ENCODE results near the gene NDUFB6. TPM values are rescaled to one million over a fixed set of nuclear protein-coding genes. Genes with fewer than 3 reads are reported as not detected.
"Not testable (repeated sequence)": the region's sequence is repeated elsewhere in the genome, so short reads cannot be mapped to it uniquely, and the experiment has no call there.

The NDUFB6 gene
- polyA plus RNA-seq, 4 donors = 56.6 to 83.7 (median 74.5) TPM

GRCh38 chr9:32571969-32572899 lies 725 bp downstream of the NDUFB6 start:
- DNase-seq (ENCODE audit: low read depth in 4 of 4, low spot score in 3 of 4) = peak in 3 of 4 donors; percentile 41 to 43 (median 42)

- DNase-seq (ENCODE audit: low read depth in 4 of 4, low spot score in 3 of 4) = no peak
Observed at GRCh38 chr9:32570262-32570661, 2.7 kb downstream of the NDUFB6 start.

- DNase-seq (ENCODE audit: low read depth in 4 of 4, low spot score in 3 of 4) = no peak
Observed at GRCh38 chr9:32566770-32567169, 6.2 kb downstream of the NDUFB6 start.

GRCh38 chr9:32565967-32566366 lies 7.0 kb downstream of the NDUFB6 start:
- no peak for DNase-seq (ENCODE audit: low read depth in 4 of 4, low spot score in 3 of 4)

GRCh38 chr9:32558408-32558934 lies 14.5 kb downstream of the NDUFB6 start:
- DNase-seq (ENCODE audit: low read depth in 4 of 4, low spot score in 3 of 4) = no peak

- DNase-seq (ENCODE audit: low read depth in 4 of 4, low spot score in 3 of 4) = no peak
Observed at GRCh38 chr9:32554591-32554990, 18.4 kb downstream of the NDUFB6 start.

- no peak for DNase-seq (ENCODE audit: low read depth in 4 of 4, low spot score in 3 of 4)
Observed at GRCh38 chr9:32554107-32554506, 18.9 kb downstream of the NDUFB6 start.

GRCh38 chr9:32552172-32552872 lies 20.6 kb downstream of the NDUFB6 start, which contains the start of the genes SMIM27 and TOPORS:
Gene SMIM27, plus strand, starts transcription at chr9:32552327. Its CDS starts 108 bp downstream, at chr9:32552435.
Gene TOPORS, minus strand, starts transcription at chr9:32552586. Its CDS starts 150 bp downstream, at chr9:32552436.
- DNase-seq (ENCODE audit: low read depth in 4 of 4, low spot score in 3 of 4) = peak; percentile 84 to 87 (median 86)

- DNase-seq (ENCODE audit: low read depth in 4 of 4, low spot score in 3 of 4) = peak; percentile 18 to 30 (median 24)
Observed at GRCh38 chr9:32551276-32552051, 21.5 kb downstream of the NDUFB6 start.

GRCh38 chr9:32550562-32551275 lies 22.2 kb downstream of the NDUFB6 start:
- DNase-seq (ENCODE audit: low read depth in 4 of 4, low spot score in 3 of 4) = peak; percentile 86 to 93 (median 91)

GRCh38 chr9:32550150-32550561 lies 22.8 kb downstream of the NDUFB6 start:
- DNase-seq (ENCODE audit: low read depth in 4 of 4, low spot score in 3 of 4) = peak; percentile 16 to 47 (median 18)

GRCh38 chr9:32548213-32548612 lies 24.7 kb downstream of the NDUFB6 start:
- DNase-seq (ENCODE audit: low read depth in 4 of 4, low spot score in 3 of 4) = not testable (repeated sequence)

- DNase-seq (ENCODE audit: low read depth in 4 of 4, low spot score in 3 of 4) = no peak
Observed at GRCh38 chr9:32545884-32546283, 27.1 kb downstream of the NDUFB6 start.

- DNase-seq (ENCODE audit: low read depth in 4 of 4, low spot score in 3 of 4) = no peak
Observed at GRCh38 chr9:32543047-32543446, 29.9 kb downstream of the NDUFB6 start.

- no peak for DNase-seq (ENCODE audit: low read depth in 4 of 4, low spot score in 3 of 4)
Observed at GRCh38 chr9:32533816-32534215, 39.1 kb downstream of the NDUFB6 start.

GRCh38 chr9:32533336-32533735 lies 39.6 kb downstream of the NDUFB6 start:
- DNase-seq (ENCODE audit: low read depth in 4 of 4, low spot score in 3 of 4) = no peak

- DNase-seq (ENCODE audit: low read depth in 4 of 4, low spot score in 3 of 4) = no peak
Observed at GRCh38 chr9:32526707-32527048, 46.3 kb downstream of the NDUFB6 start.

GRCh38 chr9:32526041-32526706 lies 46.8 kb downstream of the NDUFB6 start, which contains the start of gene RIGI:
Gene RIGI, minus strand, starts transcription at chr9:32526196. Its CDS starts 30 bp downstream, at chr9:32526166.
- peak; percentile 75 to 87 (median 84) for DNase-seq (ENCODE audit: low read depth in 4 of 4, low spot score in 3 of 4)

- peak in 1 of 4 donors; percentile 18 for DNase-seq (ENCODE audit: low read depth in 4 of 4, low spot score in 3 of 4)
Observed at GRCh38 chr9:32525709-32526030, 47.3 kb downstream of the NDUFB6 start.
